Gastrocnemius medialis (tissue), 4 donors: ENCODE results near the gene RNF103.

Source experiments
- POLR2A ChIP-seq, 2 donors: fragments of 450-650 bp; IDR thresholded peaks; one replicate each; pipeline ENCODE4 v1.6.1; 2017; ENCODE audit warnings: antibody characterized with exemption in 2 of 2, mild to moderate bottlenecking in 2 of 2, moderate library complexity in 2 of 2
- TF ChIP-seq, protein P1 (sequence below), 5 experiments: fragments of 450-650 bp in 3 of 5; fragments of 200-600 bp in 2 of 5; sonication (generic) in 2 of 5; IDR thresholded peaks in 4 of 5; conservative IDR thresholded peaks in 1 of 5; 1 replicate in 4 of 5; 2 replicates in 1 of 5; pipeline ENCODE4 v1.5.1; 2016 to 2019; ENCODE audit warnings: antibody characterized with exemption in 5 of 5, mild to moderate bottlenecking in 3 of 5, moderate library complexity in 3 of 5

DNA sequence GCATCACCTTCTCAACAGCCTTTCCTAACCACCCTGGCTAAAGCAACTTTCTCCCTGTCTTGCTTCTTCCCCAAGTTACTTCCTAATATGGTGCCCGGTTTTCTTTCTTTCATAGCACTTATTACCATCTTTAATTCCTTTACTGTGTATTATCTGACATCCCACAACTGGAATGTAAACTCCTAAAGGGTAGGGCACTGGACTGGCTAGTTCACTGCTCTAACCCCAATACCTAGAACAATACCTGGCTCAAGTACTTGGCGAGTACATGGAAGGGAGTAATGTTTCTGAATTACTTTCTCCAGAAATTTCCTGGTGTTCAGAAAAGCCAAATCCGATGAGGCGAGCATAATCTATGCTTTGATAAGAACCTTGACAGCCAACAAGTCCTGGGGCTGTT, 22.7 kb upstream of the RNF103 start:
- TF ChIP-seq, protein P1, sequence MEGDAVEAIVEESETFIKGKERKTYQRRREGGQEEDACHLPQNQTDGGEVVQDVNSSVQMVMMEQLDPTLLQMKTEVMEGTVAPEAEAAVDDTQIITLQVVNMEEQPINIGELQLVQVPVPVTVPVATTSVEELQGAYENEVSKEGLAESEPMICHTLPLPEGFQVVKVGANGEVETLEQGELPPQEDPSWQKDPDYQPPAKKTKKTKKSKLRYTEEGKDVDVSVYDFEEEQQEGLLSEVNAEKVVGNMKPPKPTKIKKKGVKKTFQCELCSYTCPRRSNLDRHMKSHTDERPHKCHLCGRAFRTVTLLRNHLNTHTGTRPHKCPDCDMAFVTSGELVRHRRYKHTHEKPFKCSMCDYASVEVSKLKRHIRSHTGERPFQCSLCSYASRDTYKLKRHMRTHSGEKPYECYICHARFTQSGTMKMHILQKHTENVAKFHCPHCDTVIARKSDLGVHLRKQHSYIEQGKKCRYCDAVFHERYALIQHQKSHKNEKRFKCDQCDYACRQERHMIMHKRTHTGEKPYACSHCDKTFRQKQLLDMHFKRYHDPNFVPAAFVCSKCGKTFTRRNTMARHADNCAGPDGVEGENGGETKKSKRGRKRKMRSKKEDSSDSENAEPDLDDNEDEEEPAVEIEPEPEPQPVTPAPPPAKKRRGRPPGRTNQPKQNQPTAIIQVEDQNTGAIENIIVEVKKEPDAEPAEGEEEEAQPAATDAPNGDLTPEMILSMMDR (IDR thresholded peaks at IDR 0.05 in 4 of 5, conservative IDR thresholded peaks at IDR 0.05 in 1 of 5) = no peak
- TF ChIP-seq POLR2A (IDR thresholded peaks at IDR 0.05) = no peak
